Aorta (tissue), 5 donors: ENCODE measurements around the gene TMC2. TPM values are rescaled to one million over a fixed set of nuclear protein-coding genes. Genes with fewer than 3 reads are reported as not detected.

Source experiments
- ATAC-seq: fragments of 200-7000 bp; cut with Tn5 transposase; one replicate; pipeline ENCODE4 v1.9.1; 2022; ENCODE audit warnings: moderate library complexity; ENCODE audit not compliant: low FRiP score
- DNase-seq, 2 donors: peaks; one replicate each; pipeline ENCODE4 v3.0.0-alpha.2; 2020
- H3K27ac ChIP-seq, 2 donors: one replicate each; pipeline ENCODE4 v1.5.1; 2013; ENCODE audit warnings: low read length in 2 of 2, mild to moderate bottlenecking in 2 of 2, moderate library complexity in 2 of 2, control low read depth in 1 of 2, inconsistent platforms in 1 of 2, low read depth in 1 of 2
- H3K27me3 ChIP-seq, 2 donors: one replicate each; pipeline ENCODE4 v1.6.1; 2013; ENCODE audit warnings: control low read depth in 1 of 2, low read length in 1 of 2, mild to moderate bottlenecking in 1 of 2, moderate library complexity in 1 of 2; ENCODE audit not compliant: insufficient read depth in 2 of 2, control insufficient read depth in 1 of 2
- H3K36me3 ChIP-seq, 2 donors: one replicate each; pipeline ENCODE4 v1.6.1; 2013; ENCODE audit warnings: control low read depth in 1 of 2, low read length in 1 of 2, mild to moderate bottlenecking in 1 of 2; ENCODE audit not compliant: insufficient read depth in 2 of 2, control insufficient read depth in 1 of 2
- H3K4me1 ChIP-seq, 2 donors: one replicate each; pipeline ENCODE4 v1.6.1; 2013; ENCODE audit warnings: low read length in 2 of 2, control low read depth in 1 of 2, mild to moderate bottlenecking in 1 of 2, moderate library complexity in 1 of 2; ENCODE audit not compliant: insufficient read depth in 2 of 2, control insufficient read depth in 1 of 2
- H3K4me3 ChIP-seq, 2 donors: one replicate each; pipeline ENCODE4 v1.5.1; 2013; ENCODE audit warnings: low read length in 2 of 2, control low read depth in 1 of 2, mild to moderate bottlenecking in 1 of 2
- H3K9me3 ChIP-seq: one replicate; pipeline ENCODE4 v1.6.1; 2013; ENCODE audit warnings: mild to moderate bottlenecking, low read length; ENCODE audit not compliant: control insufficient read depth
- WGBS, 2 donors: extraction: QIAGEN DNeasy Blood & Tissue Kit; methylation state at CpG; one replicate each; pipeline ENCODE4 v1.1.7; 2013; 5-methylcytosine and 5-hydroxymethylcytosine counted together
- intact Hi-C, 2 donors: fragments of 100-400 bp; cut with DNase I; formaldehyde crosslinking; loops; one replicate each; pipeline versions ENCODE4 v1.14.2 to v1.15.0; 2022
- polyA plus RNA-seq, 2 donors: library from polyadenylated mRNA; stranded (reverse); fragments of 200-250 nt; gene quantifications; one replicate each; pipeline ENCODE4 v1.2.3, GENCODE V29; 2013
- total RNA-seq, 2 donors: library from RNA; stranded (reverse); fragmentation: NEBNext Ultra II Directional; extraction: Animal tissue kit (Norgen Biotek cat#: 25700); gene quantifications; one replicate each; pipeline ENCODE4 v1.2.1, GENCODE V29; 2021
- donor health status: healthy with polysubstance abuse.
- donor health status: Bipolar disorder and iron deficiency.
- donor health status: DM: no; HTN: no; CAD: no.
- donor health status: DM: no; HTN: no; CAD: no.
- donor health status: DM: yes; HTN: yes; CAD: no.

TMC2 gene
- total and polyA plus RNA-seq, 4 donors, result 0.10 to 0.15 TPM; not detected in 2

GRCh38 chr20:2557873-2558580 is 21.7 kb downstream of the TMC2 start:
- intact Hi-C loops, result no loop called here
- 27 to 30% methylated on average over 22 of the region's 22 CpGs for WGBS, 2 donors
- DNase-seq, result no peak
- H3K27ac ChIP-seq, result no peak overlapping the region
- H3K9me3 ChIP-seq, result no peaks in the 10 kb centered on the region
- H3K4me3 ChIP-seq, result no peak overlapping the region
- no peaks in the 10 kb centered on the region for H3K27me3 ChIP-seq
- no peaks in the 10 kb centered on the region for H3K36me3 ChIP-seq
- ATAC-seq, result no peak
- no peaks in the 10 kb centered on the region for H3K4me1 ChIP-seq

GRCh38 chr20:2558581-2559278 is 22.4 kb downstream of the TMC2 start:
- WGBS, 2 donors, result 2% methylated on average over 27 to 54 of the region's 54 CpGs

GRCh38 chr20:2559279-2559626 is 22.9 kb downstream of the TMC2 start:
- Histone ChIP-seq H3K27ac (no peak overlapping the region), H3K36me3 (no peaks in the 10 kb centered on the region), H3K9me3 (no peaks in the 10 kb centered on the region), H3K4me1 (no peaks in the 10 kb centered on the region), H3K4me3 (no peak overlapping the region), H3K27me3 (no peaks in the 10 kb centered on the region)
- ATAC-seq, result no peak
- no peak for DNase-seq
- WGBS, 2 donors, result 32 to 33% methylated on average over 3 of the region's 3 CpGs
- intact Hi-C loops, result no loop called here

More at GRCh38 chr20:2558581-2559278, 22.4 kb downstream of the TMC2 start:
- ATAC-seq (peak; percentile 33), DNase-seq (no peak)
- Histone ChIP-seq H3K4me3 (no peak overlapping the region), H3K4me1 (no peaks in the 10 kb centered on the region), H3K27ac (no peak overlapping the region), H3K27me3 (no peaks in the 10 kb centered on the region), H3K36me3 (no peaks in the 10 kb centered on the region), H3K9me3 (no peaks in the 10 kb centered on the region)
- intact Hi-C loops, result no loop called here

- intact Hi-C loops, result no loop called here
- no peak for ATAC-seq
Measured at GRCh38 chr20:2559651-2560050, 23.3 kb downstream of the TMC2 start.

GRCh38 chr20:2563116-2563515 is 26.7 kb downstream of the TMC2 start:
- Histone ChIP-seq H3K27me3 (no peaks in the 10 kb centered on the region), H3K4me3 (no peak overlapping the region), H3K4me1 (no peaks in the 10 kb centered on the region), H3K27ac (no peak overlapping the region), H3K9me3 (no peaks in the 10 kb centered on the region), H3K36me3 (no peaks in the 10 kb centered on the region)
- DNase-seq (no peak), ATAC-seq (no peak)
- intact Hi-C loops, result no loop called here
- WGBS, 2 donors, result 68 to 69% methylated on average over 8 of the region's 8 CpGs

More at GRCh38 chr20:2559651-2560050, 23.3 kb downstream of the TMC2 start:
- Histone ChIP-seq H3K27me3 (no peaks in the 10 kb centered on the region), H3K36me3 (no peaks in the 10 kb centered on the region), H3K27ac (no peak overlapping the region), H3K4me1 (no peaks in the 10 kb centered on the region), H3K4me3 (no peak overlapping the region), H3K9me3 (no peaks in the 10 kb centered on the region)
- DNase-seq, result no peak
- WGBS, 2 donors, result 70% methylated on average over 5 of the region's 5 CpGs

DNA sequence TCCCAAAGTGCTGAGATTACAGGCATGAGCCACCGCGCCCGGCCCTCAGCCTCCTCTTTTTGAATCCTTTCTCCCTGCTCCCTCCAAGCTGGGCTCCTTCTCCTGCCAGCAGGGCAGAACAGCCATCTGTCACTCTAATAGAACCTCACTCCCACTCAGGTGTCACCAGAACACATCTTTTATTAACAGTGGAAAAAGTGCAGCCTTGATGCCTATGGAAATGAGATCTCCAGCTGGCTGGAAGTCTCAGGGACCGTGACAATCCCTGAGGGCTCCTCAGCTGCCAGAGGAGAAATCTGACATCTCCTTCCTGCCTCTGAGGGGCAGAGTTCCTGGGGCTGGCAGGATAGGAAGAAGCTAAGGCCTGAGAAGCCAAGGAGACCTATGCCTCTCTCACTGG is 28.0 kb downstream of the TMC2 start:
- no peaks in the 10 kb centered on the region for H3K36me3 ChIP-seq
- 16 to 78% methylated on average over 1 to 4 of the region's 4 CpGs for WGBS, 2 donors
- no peaks in the 10 kb centered on the region for H3K9me3 ChIP-seq
- ATAC-seq, result no peak
- no peak overlapping the region for H3K4me3 ChIP-seq
- no peak overlapping the region for H3K27ac ChIP-seq
- DNase-seq, result no peak
- no peaks in the 10 kb centered on the region for H3K27me3 ChIP-seq
- H3K4me1 ChIP-seq, result no peaks in the 10 kb centered on the region
- intact Hi-C loops, result no loop called here

- Histone ChIP-seq H3K27ac (no peak overlapping the region), H3K9me3 (no peaks in the 10 kb centered on the region), H3K27me3 (no peaks in the 10 kb centered on the region), H3K36me3 (no peaks in the 10 kb centered on the region), H3K4me3 (no peak overlapping the region), H3K4me1 (no peaks in the 10 kb centered on the region)
- intact Hi-C loops, result no loop called here
- 4% methylated on average over 1 of the region's 1 CpG for WGBS, 2 donors
- ATAC-seq, result no peak
- DNase-seq, result no peak
Measured at GRCh38 chr20:2575682-2576081, 39.3 kb downstream of the TMC2 start.

GRCh38 chr20:2576317-2576727 is 39.9 kb downstream of the TMC2 start:
- H3K27me3 ChIP-seq, result no peaks in the 10 kb centered on the region
- no peaks in the 10 kb centered on the region for H3K36me3 ChIP-seq
- no peak overlapping the region for H3K4me3 ChIP-seq
- DNase-seq (no peak), ATAC-seq (no peak)
- H3K27ac ChIP-seq, result no peak overlapping the region
- intact Hi-C loops, result no loop called here
- H3K9me3 ChIP-seq, result no peaks in the 10 kb centered on the region
- WGBS, 2 donors, result 10 to 17% methylated on average over 5 of the region's 5 CpGs
- H3K4me1 ChIP-seq, result no peaks in the 10 kb centered on the region
